SK-N-SH treated with all-trans-retinoic acid at 6 μM for 48 hours (cell line): Measurements from ENCODE around the gene ZBTB46.

Experiments
- ATAC-seq: fragments of 200-7000 bp; cut with Tn5 transposase; 3 replicates; pipeline ENCODE4 v1.9.1; 2020; ENCODE audit warnings: mild to moderate bottlenecking, moderate library complexity
- ARNTL ChIP-seq: fragments of 450-650 bp; formaldehyde crosslinking; IDR thresholded peaks from 2 replicates; pipeline ENCODE4 v1.5.0; 2020; ENCODE audit warnings: low read depth, mild to moderate bottlenecking, moderate library complexity, borderline replicate concordance
- BACH2 ChIP-seq: fragments of 250-450 bp; sonication (Bioruptor Pico); IDR thresholded peaks from 2 replicates; pipeline ENCODE4 v1.9.0; 2021; ENCODE audit warnings: mild to moderate bottlenecking, borderline replicate concordance
- CREB5 ChIP-seq: fragments of 250-450 bp; sonication (Bioruptor Pico); IDR thresholded peaks from 2 replicates; pipeline ENCODE4 v1.5.1; 2020; ENCODE audit warnings: low read depth, mild to moderate bottlenecking, moderate library complexity
- CSDC2 ChIP-seq: fragments of 250-450 bp; sonication (Bioruptor Pico); IDR thresholded peaks from 2 replicates; pipeline ENCODE4 v1.5.0; 2020; ENCODE audit warnings: mild to moderate bottlenecking, moderate library complexity
- ESRRG ChIP-seq: fragments of 250-450 bp; sonication (Bioruptor Pico); IDR thresholded peaks from 2 replicates; pipeline ENCODE4 v1.6.1; 2021; ENCODE audit warnings: mild to moderate bottlenecking
- GLIS3 ChIP-seq: fragments of 250-450 bp; sonication (Bioruptor Pico); IDR thresholded peaks from 2 replicates; pipeline ENCODE4 v1.5.0; 2020; ENCODE audit warnings: mild to moderate bottlenecking, moderate library complexity
- ISL1 ChIP-seq: fragments of 250-450 bp; sonication (Bioruptor Pico); IDR thresholded peaks from 2 replicates; pipeline ENCODE4 v2.1.2; 2022; ENCODE audit warnings: mild to moderate bottlenecking, moderate library complexity
- POU6F1 ChIP-seq: fragments of 250-450 bp; sonication (Bioruptor Pico); IDR thresholded peaks from 2 replicates; pipeline ENCODE4 v1.8.0; 2021; ENCODE audit warnings: low read depth, mild to moderate bottlenecking, moderate library complexity, borderline replicate concordance
- SNAI2 ChIP-seq: fragments of 250-450 bp; sonication (Bioruptor Pico); IDR thresholded peaks from 2 replicates; pipeline ENCODE4 v1.5.0; 2020; ENCODE audit warnings: mild to moderate bottlenecking, moderate library complexity
- TCF4 ChIP-seq: fragments of 250-450 bp; sonication (Bioruptor Pico); IDR thresholded peaks from 2 replicates; pipeline ENCODE4 v1.8.0; 2021; ENCODE audit warnings: mild to moderate bottlenecking, moderate library complexity, borderline replicate concordance
- TOX ChIP-seq: fragments of 250-450 bp; sonication (Bioruptor Pico); IDR thresholded peaks from 2 replicates; pipeline ENCODE4 v1.8.0; 2021; ENCODE audit warnings: mild to moderate bottlenecking, moderate library complexity, borderline replicate concordance
- TSHZ2 ChIP-seq: fragments of 250-450 bp; sonication (Bioruptor Pico); IDR thresholded peaks from 2 replicates; pipeline ENCODE4 v1.5.0; 2020; ENCODE audit warnings: mild to moderate bottlenecking, moderate library complexity
- ZC3H10 ChIP-seq: fragments of 250-450 bp; sonication (Bioruptor Pico); IDR thresholded peaks from 2 replicates; pipeline ENCODE4 v1.5.1; 2021; ENCODE audit warnings: mild to moderate bottlenecking, moderate library complexity
- ZFP3 ChIP-seq: fragments of 250-450 bp; sonication (Bioruptor Pico); IDR thresholded peaks from 2 replicates; pipeline ENCODE4 v1.5.0; 2020; ENCODE audit warnings: mild to moderate bottlenecking, moderate library complexity
- ZFP30 ChIP-seq: fragments of 450-650 bp; formaldehyde crosslinking; IDR thresholded peaks from 2 replicates; pipeline ENCODE4 v1.5.0; 2022; ENCODE audit warnings: mild to moderate bottlenecking, moderate library complexity
- ZNF70 ChIP-seq: fragments of 450-650 bp; formaldehyde crosslinking; IDR thresholded peaks from 2 replicates; pipeline ENCODE4 v1.5.0; 2020; ENCODE audit warnings: mild to moderate bottlenecking, moderate library complexity
- ZNF8 ChIP-seq: fragments of 450-650 bp; formaldehyde crosslinking; IDR thresholded peaks from 2 replicates; pipeline ENCODE4 v1.5.0; 2020; ENCODE audit warnings: mild to moderate bottlenecking, moderate library complexity
- TF ChIP-seq, protein P1 (sequence below): fragments of 250-450 bp; sonication (Bioruptor Pico); IDR thresholded peaks from 2 replicates; pipeline ENCODE4 v1.8.0; 2020; ENCODE audit warnings: mild to moderate bottlenecking, moderate library complexity, borderline replicate concordance

ZBTB46 gene

GRCh38 chr20:63831993-63832686, 1.1 kb upstream of the ZBTB46 start (continued):
- no peak for TF ChIP-seq TSHZ2
- no peak for TF ChIP-seq ZNF8
- TF ChIP-seq, all 23 proteins: peak for 0

GRCh38 chr20:63831646-63831992, 555 bp upstream of the ZBTB46 start:
- no peak for ATAC-seq
- no peak for TF ChIP-seq BACH2 (CRISPR knock-in tag)
- no peak for TF ChIP-seq ZNF8
- TF ChIP-seq ZC3H10 (CRISPR knock-in tag): no peak
- no peak for TF ChIP-seq ESRRG (CRISPR knock-in tag)
- no peak for TF ChIP-seq ZFP30 (CRISPR knock-in tag)
- TF ChIP-seq, protein P1, sequence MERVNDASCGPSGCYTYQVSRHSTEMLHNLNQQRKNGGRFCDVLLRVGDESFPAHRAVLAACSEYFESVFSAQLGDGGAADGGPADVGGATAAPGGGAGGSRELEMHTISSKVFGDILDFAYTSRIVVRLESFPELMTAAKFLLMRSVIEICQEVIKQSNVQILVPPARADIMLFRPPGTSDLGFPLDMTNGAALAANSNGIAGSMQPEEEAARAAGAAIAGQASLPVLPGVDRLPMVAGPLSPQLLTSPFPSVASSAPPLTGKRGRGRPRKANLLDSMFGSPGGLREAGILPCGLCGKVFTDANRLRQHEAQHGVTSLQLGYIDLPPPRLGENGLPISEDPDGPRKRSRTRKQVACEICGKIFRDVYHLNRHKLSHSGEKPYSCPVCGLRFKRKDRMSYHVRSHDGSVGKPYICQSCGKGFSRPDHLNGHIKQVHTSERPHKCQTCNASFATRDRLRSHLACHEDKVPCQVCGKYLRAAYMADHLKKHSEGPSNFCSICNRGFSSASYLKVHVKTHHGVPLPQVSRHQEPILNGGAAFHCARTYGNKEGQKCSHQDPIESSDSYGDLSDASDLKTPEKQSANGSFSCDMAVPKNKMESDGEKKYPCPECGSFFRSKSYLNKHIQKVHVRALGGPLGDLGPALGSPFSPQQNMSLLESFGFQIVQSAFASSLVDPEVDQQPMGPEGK (CRISPR knock-in tag): no peak
- TF ChIP-seq TOX: no peak
- TF ChIP-seq SNAI2 (CRISPR knock-in tag): no peak
- TF ChIP-seq CREB5: no peak
- no peak for TF ChIP-seq TCF4
- no peak for TF ChIP-seq ISL1 (CRISPR knock-in tag)
- no peak for TF ChIP-seq ZFP3
- no peak for TF ChIP-seq ZNF70 (CRISPR knock-in tag)
- no peak for TF ChIP-seq ARNTL (CRISPR knock-in tag)
- TF ChIP-seq CSDC2 (CRISPR knock-in tag): no peak
- TF ChIP-seq POU6F1 (CRISPR knock-in tag): no peak
- no peak for TF ChIP-seq GLIS3 (CRISPR knock-in tag)

GRCh38 chr20:63829945-63830835, 874 bp downstream of the ZBTB46 start:
- ATAC-seq: no peak

More at GRCh38 chr20:63829945-63830835, 874 bp downstream of the ZBTB46 start:
- no peak for TF ChIP-seq CSDC2 (CRISPR knock-in tag)
- no peak for TF ChIP-seq CREB5
